IMR-90 (cell line): ENCODE results near the gene SPPL2B. TPM values are rescaled to one million over a fixed set of nuclear protein-coding genes. Genes with fewer than 3 reads are reported as not detected.

Experiments used
- ATAC-seq: fragments of 200-7000 bp; cut with Tn5 transposase; 2 replicates; pipeline ENCODE4 v1.9.1; 2020; ENCODE audit warnings: low read depth, mild to moderate bottlenecking, moderate library complexity
- BruUV-seq: library from RNA; stranded (reverse); fragments of 400-500 nt; replicated peaks from 2 replicates; lab custom pipeline; 2021; lab: Mats Ljungman, UMichigan
- CTCF ChIA-PET: fragments of 300-600 bp; formaldehyde crosslinking; extraction: SDS; loops from one replicate; lab custom pipeline; 2021; ENCODE audit warnings: antibody characterized with exemption; lab: Yijun Ruan, JAX
- POLR2A ChIA-PET: fragments of 300-600 bp; sonication (Branson Sonifier 250); formaldehyde crosslinking; loops from one replicate; lab custom pipeline; 2022; ENCODE audit warnings: antibody characterized with exemption; ENCODE audit not compliant: unreplicated experiment; lab: Charles Lee
- DNase-seq: peaks from one replicate; pipeline ENCODE4 v3.0.0; 2013
- H2AFZ ChIP-seq: replicated peaks from 2 replicates; pipeline ENCODE3; 2013; ENCODE audit warnings: low read length, mild to moderate bottlenecking; ENCODE audit not compliant: poor library complexity
- H2AK5ac ChIP-seq: 2 replicates; pipeline ENCODE4 v1.6.1; 2013; ENCODE audit warnings: low read depth, low read length, inconsistent platforms
- H2AK9ac ChIP-seq: replicated peaks from 2 replicates; pipeline ENCODE3; 2013; ENCODE audit warnings: mild to moderate bottlenecking, low read depth, low read length, moderate library complexity; ENCODE audit not compliant: poor library complexity
- H2BK120ac ChIP-seq: 2 replicates; pipeline ENCODE4 v1.6.1; 2013; ENCODE audit warnings: low read depth, low read length, inconsistent platforms
- H2BK15ac ChIP-seq: 3 replicates; pipeline ENCODE4 v1.6.1; 2013; ENCODE audit warnings: low read depth, low read length, inconsistent platforms
- H2BK20ac ChIP-seq: 2 replicates; pipeline ENCODE4 v1.6.1; 2013; ENCODE audit warnings: low read depth, mild to moderate bottlenecking, inconsistent platforms, low read length, moderate library complexity
- H2BK5ac ChIP-seq: 2 replicates; pipeline ENCODE4 v1.6.1; 2013; ENCODE audit warnings: mild to moderate bottlenecking, low read depth, low read length, inconsistent platforms; ENCODE audit not compliant: poor library complexity, severe bottlenecking
- H3K14ac ChIP-seq: replicated peaks from 2 replicates; pipeline ENCODE4 v1.6.1; 2013; ENCODE audit warnings: low read depth, low read length, inconsistent platforms
- H3K18ac ChIP-seq: 2 replicates; pipeline ENCODE4 v1.6.1; 2013; ENCODE audit warnings: low read depth, low read length, control low read depth
- H3K23ac ChIP-seq: 2 replicates; pipeline ENCODE4 v1.6.1; 2013; ENCODE audit warnings: low read depth, low read length, inconsistent platforms
- H3K27ac ChIP-seq: 2 replicates; pipeline ENCODE4 v1.5.1; 2013; ENCODE audit warnings: mild to moderate bottlenecking, control low read depth, low read length; ENCODE audit not compliant: insufficient read depth
- H3K27me3 ChIP-seq: 2 replicates; pipeline ENCODE4 v1.6.1; 2013; ENCODE audit warnings: low read length; ENCODE audit not compliant: control insufficient read depth, insufficient read depth
- H3K36me3 ChIP-seq: 2 replicates; pipeline ENCODE4 v1.6.1; 2013; ENCODE audit warnings: low read length, mixed read lengths; ENCODE audit not compliant: control insufficient read depth, insufficient read depth
- H3K4ac ChIP-seq: 2 replicates; pipeline ENCODE4 v1.6.1; 2013; ENCODE audit warnings: low read depth, low read length, inconsistent platforms
- H3K4me1 ChIP-seq: 2 replicates; pipeline ENCODE4 v1.6.1; 2013; ENCODE audit warnings: low read length, mixed read lengths; ENCODE audit not compliant: control insufficient read depth, insufficient read depth
- H3K4me2 ChIP-seq: 2 replicates; pipeline ENCODE4 v1.6.1; 2013; ENCODE audit warnings: low read depth, mild to moderate bottlenecking, control low read depth, low read length, moderate library complexity
- H3K4me3 ChIP-seq: 2 replicates; pipeline ENCODE4 v1.5.1; 2013; ENCODE audit warnings: low read depth, mild to moderate bottlenecking, control low read depth, low read length, moderate library complexity; ENCODE audit not compliant: insufficient read depth
- H3K56ac ChIP-seq: 2 replicates; pipeline ENCODE4 v1.6.1; 2013; ENCODE audit warnings: low read length, inconsistent platforms; ENCODE audit not compliant: insufficient read depth; ENCODE audit errors: extremely low read depth
- H3K79me1 ChIP-seq, 2 experiments: 2 replicates each; pipeline ENCODE4 v1.6.1; 2013; ENCODE audit warnings: low read length in 2 of 2, inconsistent platforms in 1 of 2, low read depth in 1 of 2
- H3K9ac ChIP-seq: 2 replicates; pipeline ENCODE4 v1.6.1; 2013; ENCODE audit warnings: low read depth, low read length, control low read depth
- H3K9me1 ChIP-seq: 2 replicates; pipeline ENCODE4 v1.6.1; 2013; ENCODE audit warnings: low read length, inconsistent platforms; ENCODE audit not compliant: insufficient read depth
- H3K9me3 ChIP-seq: 2 replicates; pipeline ENCODE4 v1.6.1; 2013; ENCODE audit warnings: low read length; ENCODE audit not compliant: control insufficient read depth, insufficient read depth
- H4K20me1 ChIP-seq: 2 replicates; pipeline ENCODE4 v1.6.1; 2013; ENCODE audit warnings: low read length, inconsistent platforms; ENCODE audit not compliant: insufficient read depth
- H4K5ac ChIP-seq: 2 replicates; pipeline ENCODE4 v1.6.1; 2013; ENCODE audit warnings: mild to moderate bottlenecking, low read depth, low read length, control low read depth
- H4K8ac ChIP-seq, 2 experiments: 2 replicates each; pipeline ENCODE4 v1.6.1; 2013; ENCODE audit warnings: low read depth in 2 of 2, low read length in 2 of 2, control low read depth in 1 of 2, inconsistent platforms in 1 of 2
- H4K91ac ChIP-seq: 2 replicates; pipeline ENCODE4 v1.6.1; 2013; ENCODE audit warnings: low read depth, low read length, inconsistent platforms; ENCODE audit not compliant: insufficient read depth
- MXI1 ChIP-seq: IDR thresholded peaks from 2 replicates; pipeline ENCODE4 v1.6.1; 2012; ENCODE audit warnings: low read depth, mild to moderate bottlenecking, low read length, moderate library complexity, borderline replicate concordance
- WGBS, 2 experiments: methylation state at CpG; one replicate each; pipeline versions ENCODE4 v1.1.5 to v1.1.7; 2013; ENCODE audit warnings: missing lambda C conversion rate in 2 of 2; ENCODE audit not compliant: insufficient read length in 1 of 2; ENCODE audit errors: extremely low coverage in 2 of 2; 5-methylcytosine and 5-hydroxymethylcytosine counted together
- dilution Hi-C: fragments of 300-500 bp; cut with HindIII; formaldehyde crosslinking; loops from one replicate; pipeline ENCODE4 v1.14.3; 2018; ENCODE audit warnings: low sequenced_read_pairs; ENCODE audit not compliant: unreplicated experiment
- in situ Hi-C: fragments of 300-500 bp; cut with MboI; formaldehyde crosslinking; loops from 3 replicates; pipeline ENCODE4 v1.14.3; 2019; ENCODE audit warnings: low sequenced_read_pairs, inconsistent platforms, mixed read lengths
- intact Hi-C: fragments of 100-400 bp; cut with micrococcal nuclease; formaldehyde crosslinking; loops from 2 replicates; pipeline ENCODE4 v1.10.0; 2022
- polyA plus RNA-seq, 3 experiments: library from polyadenylated mRNA; depleted of rRNA; stranded (reverse); fragments of >200 nt; gene quantifications; 2 replicates each; pipeline ENCODE4 v1.2.3, GENCODE V29; 2012; ENCODE audit warnings: low replicate concordance in 1 of 3
- total RNA-seq: library from RNA; depleted of rRNA; stranded (reverse); fragments of >200 nt; gene quantifications from 2 replicates; pipeline ENCODE4 v1.2.3, GENCODE V29; 2012
- TF ChIP-seq, protein P1 (sequence below): conservative IDR thresholded peaks from 2 replicates; pipeline ENCODE4 v1.5.1; 2012; ENCODE audit warnings: mild to moderate bottlenecking, low read depth, low read length, improper control_type of control experiment

The SPPL2B gene
- total and polyA plus RNA-seq, 2 of the 4 experiments (the other 2 are of a cell fraction), result 3.4 to 45.7 TPM

DNA sequence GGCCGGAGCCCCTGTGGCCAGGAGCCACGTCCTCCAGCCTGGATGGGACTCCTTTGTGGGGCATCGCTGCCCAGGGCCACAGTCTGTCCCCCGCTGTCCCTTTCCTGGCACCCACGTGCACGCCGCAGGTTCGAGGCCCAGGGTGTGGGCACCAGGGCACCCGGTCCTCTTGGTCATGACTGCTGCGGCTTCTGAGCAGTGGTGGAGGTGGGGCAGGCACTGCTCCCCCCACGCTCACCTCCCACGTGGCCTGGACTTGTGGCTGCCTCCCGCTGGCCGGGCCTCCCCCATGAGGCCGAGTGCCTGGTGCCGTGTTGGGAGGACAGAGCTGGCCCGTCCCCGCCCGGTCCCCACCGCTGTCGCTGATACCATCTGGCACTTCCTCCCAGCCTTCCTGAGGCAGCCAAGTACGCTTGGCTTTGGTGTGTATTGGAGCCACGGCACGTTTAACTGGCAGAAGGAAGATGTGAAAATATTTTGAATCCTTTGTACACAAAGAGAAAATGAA, 12.8 kb downstream of the SPPL2B start:
- Histone ChIP-seq H3K4me2 (no peak overlapping the region), H3K14ac (no peak overlapping the region), H2AK5ac (no peak overlapping the region), H3K4me1 (no peaks in the 10 kb centered on the region), H3K36me3 (peaks cover 32% of the 10 kb centered on the region), H3K56ac (no peak overlapping the region), H2BK120ac (no peak overlapping the region), H3K27ac (no peak overlapping the region), H4K20me1 (peaks cover 5% of the 10 kb centered on the region), H2BK15ac (no peak overlapping the region), H3K9ac (no peak overlapping the region), H3K9me1 (peaks cover 6% of the 10 kb centered on the region), H3K79me1 (peaks cover 5 to 19% of the 10 kb centered on the region in 2 experiments; a peak in 3 of 4 replicates), H3K4ac (no peak overlapping the region), H4K8ac (no peak overlapping the region), H4K91ac (no peak overlapping the region), H3K9me3 (no peaks in the 10 kb centered on the region), H2AK9ac (no peak overlapping the region), H3K4me3 (no peak overlapping the region), H2BK20ac (no peak overlapping the region), H3K23ac (no peak overlapping the region), H4K5ac (no peak overlapping the region), H2AFZ (no peak overlapping the region), H3K27me3 (no peaks in the 10 kb centered on the region), H3K18ac (no peak overlapping the region), H2BK5ac (no peak overlapping the region)
- TF ChIP-seq, protein P1, sequence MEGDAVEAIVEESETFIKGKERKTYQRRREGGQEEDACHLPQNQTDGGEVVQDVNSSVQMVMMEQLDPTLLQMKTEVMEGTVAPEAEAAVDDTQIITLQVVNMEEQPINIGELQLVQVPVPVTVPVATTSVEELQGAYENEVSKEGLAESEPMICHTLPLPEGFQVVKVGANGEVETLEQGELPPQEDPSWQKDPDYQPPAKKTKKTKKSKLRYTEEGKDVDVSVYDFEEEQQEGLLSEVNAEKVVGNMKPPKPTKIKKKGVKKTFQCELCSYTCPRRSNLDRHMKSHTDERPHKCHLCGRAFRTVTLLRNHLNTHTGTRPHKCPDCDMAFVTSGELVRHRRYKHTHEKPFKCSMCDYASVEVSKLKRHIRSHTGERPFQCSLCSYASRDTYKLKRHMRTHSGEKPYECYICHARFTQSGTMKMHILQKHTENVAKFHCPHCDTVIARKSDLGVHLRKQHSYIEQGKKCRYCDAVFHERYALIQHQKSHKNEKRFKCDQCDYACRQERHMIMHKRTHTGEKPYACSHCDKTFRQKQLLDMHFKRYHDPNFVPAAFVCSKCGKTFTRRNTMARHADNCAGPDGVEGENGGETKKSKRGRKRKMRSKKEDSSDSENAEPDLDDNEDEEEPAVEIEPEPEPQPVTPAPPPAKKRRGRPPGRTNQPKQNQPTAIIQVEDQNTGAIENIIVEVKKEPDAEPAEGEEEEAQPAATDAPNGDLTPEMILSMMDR, result no peak
- TF ChIP-seq MXI1, result no peak
- intact Hi-C loops, result no loop called here
- no TSS peak for BruUV-seq
- 93% methylated on average over 3 of the region's 24 CpGs; no CpG with 5 or more reads in 1 of the 2 experiments for WGBS, 2 experiments
- no peak for ATAC-seq
- DNase-seq, result no peak
- ChIA-PET CTCF (no interaction called here), POLR2A (no interaction called here)
- dilution Hi-C loops, result no loop called here
- in situ Hi-C loops, result no loop called here
